GM18519 (cell line): Measurements from ENCODE around the gene SEC14L5.

Source experiments
- ATAC-seq: cut with Tn5 transposase; IDR thresholded peaks from one replicate; pipeline ENCODE4 v1.9.1; 2021; ENCODE audit warnings: mild to moderate bottlenecking, moderate library complexity; ENCODE audit not compliant: unreplicated experiment, low FRiP score

The SEC14L5 gene

DNA sequence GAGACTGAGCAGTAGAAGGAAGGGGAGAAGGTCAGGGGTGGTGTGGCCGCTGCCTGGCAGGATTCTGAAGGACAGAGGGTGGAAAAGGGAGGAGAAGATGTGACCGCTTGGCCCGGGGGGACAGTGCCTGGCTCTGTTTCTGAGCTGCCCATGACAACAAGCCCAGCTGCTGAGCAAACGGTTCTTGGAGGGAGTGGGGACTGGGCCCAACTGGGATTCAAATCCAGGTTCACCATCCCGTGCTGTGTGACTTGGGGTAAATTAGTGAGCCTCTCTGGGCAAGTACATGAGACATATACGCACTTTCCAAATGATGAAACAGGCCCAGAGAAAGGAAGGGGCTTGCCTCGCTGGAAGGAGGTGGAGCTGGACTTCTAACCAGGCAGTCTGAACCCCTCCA lies 23.3 kb downstream of the SEC14L5 start:
- no peak for ATAC-seq

DNA sequence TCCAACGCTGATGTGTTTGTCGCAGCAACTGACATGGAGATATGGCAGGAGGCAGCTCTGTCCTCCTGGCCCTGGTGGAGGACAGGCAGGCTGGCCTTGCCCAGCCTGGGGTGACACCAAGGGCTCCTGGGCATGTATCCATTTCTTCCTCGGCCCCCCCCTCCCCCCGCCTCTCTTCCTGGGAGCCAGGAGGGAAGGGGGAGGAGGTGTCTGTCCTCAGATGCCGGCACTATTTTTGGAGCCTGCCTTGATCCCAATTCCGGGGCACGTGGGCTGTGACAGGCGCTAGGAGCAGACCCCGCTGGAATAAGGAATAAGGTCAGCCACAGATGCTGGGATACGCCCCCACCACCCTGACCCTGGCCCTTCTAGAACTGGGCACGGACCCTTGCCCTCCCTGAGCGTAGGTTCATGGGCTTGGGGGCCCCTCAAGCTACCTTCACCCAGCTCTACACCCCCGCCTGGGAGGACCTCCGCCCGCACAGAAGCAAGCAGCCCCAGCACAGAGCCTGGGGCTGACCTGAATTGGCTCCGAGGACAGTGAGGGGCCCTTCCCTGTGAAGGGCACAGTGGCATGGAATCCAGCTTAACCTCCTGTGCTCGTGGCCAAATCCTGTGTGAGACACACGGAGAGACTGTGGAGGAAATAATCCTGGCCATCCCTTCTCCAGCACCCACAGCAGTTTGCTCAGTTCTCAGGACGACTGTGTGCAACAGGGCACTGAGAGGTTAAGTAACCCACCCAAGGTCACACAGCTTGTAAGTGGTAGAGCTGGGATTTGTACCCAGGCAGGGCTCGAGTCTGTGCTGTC lies 24.1 kb downstream of the SEC14L5 start:
- ATAC-seq = no peak

DNA sequence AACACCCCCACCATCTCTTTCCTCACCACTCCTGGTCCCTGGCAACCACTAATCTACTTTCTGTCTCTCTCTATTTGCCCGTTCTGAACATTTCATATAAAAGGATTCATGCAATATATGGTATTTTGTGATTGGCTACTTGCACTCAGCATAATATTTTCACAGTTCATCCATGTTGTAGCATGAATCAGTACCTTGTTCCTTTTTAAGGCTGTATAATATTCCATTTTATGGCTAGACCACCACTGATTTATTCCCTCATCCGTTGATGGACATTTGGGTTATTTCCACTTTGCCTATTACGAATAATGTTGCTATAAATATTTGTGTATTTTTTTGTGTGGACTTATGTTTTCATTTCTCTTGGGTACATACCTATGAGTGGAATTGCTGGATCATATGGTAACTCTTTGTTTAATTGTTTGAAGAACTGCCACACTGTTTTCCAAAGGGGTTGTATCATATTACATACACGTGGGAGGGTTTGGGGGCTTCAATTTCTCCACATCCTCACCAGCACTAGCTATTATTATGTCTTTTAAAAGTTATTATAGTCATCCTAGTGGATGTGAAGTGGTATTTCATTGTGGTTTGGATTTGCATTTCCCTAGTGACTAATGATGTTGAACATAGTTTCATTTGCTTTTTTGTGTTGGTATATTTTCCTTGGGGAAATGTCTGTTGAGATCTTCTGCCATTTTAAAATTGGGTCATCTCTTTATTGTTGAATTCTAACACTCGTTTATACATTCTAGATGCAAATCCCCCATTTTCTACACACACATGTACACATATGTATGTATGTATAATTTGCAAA lies 26.3 kb downstream of the SEC14L5 start:
- no peak for ATAC-seq

DNA sequence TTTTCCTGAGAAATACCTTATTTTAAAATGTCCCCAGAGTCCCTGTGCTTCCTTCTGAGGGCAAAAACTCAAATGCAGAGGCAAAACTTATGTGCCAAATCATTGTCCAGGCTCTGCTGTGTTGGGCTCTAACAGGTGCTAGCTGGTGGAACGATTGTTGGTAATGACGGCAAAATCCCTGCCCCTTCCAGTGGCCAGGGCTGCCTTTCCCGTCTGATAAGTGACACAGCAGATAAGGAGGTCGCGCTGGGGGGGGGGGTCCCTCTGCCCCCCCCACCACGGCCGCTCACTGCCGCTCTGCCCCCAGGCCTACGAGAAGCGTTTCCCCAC lies 29.1 kb downstream of the SEC14L5 start:
- ATAC-seq = no peak

DNA sequence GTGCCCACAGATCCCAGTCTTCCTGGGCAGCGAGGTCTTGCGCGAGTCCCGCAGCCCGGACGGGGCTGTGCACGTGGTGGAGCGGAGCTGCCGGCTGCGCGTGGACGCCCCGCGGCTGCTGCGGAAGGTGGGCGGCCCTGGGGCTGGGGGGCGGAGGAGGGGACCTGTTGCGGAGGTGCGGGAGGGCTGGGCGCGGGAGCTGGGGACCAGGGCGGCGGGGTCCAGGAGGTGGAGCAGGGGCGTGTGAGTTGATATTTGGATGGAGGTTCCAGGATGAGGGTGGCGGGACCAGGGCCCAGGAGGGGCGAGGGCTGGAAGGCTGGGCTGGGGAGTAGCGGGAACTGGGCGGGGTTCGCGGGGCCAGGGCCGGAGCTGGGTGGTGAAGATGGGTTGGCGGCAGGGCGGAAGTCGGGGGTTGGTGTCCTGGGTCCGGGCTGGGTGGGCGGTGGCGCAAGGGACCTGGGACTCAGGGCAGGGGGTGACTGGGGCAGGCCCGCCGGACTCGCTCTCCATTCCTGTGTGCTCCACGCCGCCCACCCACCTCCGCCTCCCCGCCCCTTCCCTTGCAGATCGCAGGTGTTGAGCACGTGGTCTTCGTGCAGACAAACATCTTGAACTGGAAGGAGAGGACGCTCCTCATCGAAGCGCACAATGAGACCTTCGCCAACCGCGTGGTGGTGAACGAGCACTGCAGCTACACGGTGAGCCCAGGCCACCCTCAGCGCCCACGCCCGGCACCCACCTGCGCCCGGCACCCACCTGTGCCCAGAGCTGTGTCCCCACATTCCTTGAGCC lies 29.6 kb downstream of the SEC14L5 start:
- ATAC-seq = no peak

DNA sequence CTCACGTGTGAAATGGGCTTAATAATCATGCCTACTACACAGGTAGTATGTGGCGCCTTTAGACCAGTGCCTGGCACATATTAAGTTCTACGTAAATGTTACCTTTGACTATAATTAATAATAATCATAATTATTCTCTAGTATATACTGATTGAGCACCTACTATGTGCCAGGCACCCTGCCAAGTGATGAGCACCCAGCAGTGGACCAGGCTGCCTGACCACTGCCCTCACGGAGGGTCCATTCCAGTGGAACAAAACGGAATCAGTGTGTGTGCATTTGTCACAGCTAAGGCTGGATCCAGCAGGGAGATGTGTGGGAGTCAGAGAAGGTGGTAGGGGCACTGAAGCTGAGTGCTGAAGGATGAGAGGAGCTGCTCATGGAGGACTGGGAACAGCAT lies 30.5 kb downstream of the SEC14L5 start:
- no peak for ATAC-seq

DNA sequence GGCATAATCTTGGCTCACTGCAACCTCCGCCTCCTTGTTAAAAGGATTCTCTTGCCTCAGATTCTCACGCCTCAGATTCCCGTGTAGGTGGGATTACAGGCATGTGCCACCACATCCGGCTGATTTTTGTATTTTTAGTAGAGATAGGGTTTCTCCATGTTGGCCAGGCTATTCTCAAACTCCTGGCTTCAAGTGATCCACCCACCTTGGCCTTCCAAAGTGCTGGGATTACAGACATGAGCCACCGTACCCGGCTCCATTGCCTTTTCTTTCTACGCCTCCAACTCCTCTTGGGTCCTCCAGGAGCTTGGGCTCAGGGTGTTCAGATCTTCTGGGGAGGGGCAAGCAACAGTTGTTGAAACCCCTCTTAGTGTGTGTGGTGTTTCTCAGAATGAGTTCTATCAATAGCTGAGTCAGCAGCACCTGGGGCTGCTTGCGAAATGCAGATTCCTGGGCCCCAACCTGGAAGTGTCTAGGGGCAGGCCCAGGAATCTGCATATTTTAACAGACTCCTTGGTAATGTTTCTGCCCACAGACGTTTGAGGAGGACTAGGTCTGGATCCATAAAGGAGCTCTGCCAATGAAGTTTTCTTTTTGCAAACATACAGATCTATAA lies 31.4 kb downstream of the SEC14L5 start:
- ATAC-seq = no peak

DNA sequence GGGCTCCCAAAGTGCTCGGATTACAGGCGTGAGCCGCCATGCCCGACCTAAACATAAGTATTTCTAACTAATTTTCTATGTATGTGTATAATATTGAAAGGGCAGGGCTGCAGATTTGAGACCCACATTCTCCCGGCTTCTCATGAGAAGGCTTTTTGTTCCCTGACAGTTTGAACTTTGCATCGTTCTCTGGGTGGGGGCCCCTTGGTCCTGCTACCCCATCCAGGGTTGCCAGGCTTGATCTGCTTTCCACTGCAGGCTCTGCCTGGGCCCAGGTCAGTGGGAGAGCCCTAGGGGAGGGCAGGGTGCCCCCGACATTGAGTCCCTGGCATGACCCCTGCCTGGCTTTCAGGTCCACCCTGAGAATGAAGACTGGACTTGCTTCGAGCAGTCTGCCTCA lies 32.3 kb downstream of the SEC14L5 start:
- ATAC-seq = no peak

DNA sequence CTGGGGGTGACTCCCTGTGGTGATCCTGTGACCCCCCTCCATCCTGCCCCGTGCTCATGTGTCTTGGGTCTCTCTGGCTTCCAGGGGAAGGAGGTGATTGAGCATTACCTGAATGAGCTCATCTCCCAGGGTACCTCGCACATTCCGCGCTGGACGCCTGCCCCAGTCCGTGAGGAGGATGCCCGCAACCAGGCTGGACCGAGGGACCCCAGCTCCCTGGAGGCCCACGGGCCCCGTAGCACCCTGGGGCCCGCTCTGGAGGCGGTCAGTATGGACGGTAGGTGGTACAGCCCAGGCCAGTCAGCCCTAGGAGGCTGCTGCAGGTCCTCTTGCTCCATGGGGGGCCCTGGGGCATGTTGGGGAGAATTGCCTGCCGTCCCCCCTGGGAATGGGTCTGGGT lies 33.6 kb downstream of the SEC14L5 start:
- ATAC-seq = no peak

DNA sequence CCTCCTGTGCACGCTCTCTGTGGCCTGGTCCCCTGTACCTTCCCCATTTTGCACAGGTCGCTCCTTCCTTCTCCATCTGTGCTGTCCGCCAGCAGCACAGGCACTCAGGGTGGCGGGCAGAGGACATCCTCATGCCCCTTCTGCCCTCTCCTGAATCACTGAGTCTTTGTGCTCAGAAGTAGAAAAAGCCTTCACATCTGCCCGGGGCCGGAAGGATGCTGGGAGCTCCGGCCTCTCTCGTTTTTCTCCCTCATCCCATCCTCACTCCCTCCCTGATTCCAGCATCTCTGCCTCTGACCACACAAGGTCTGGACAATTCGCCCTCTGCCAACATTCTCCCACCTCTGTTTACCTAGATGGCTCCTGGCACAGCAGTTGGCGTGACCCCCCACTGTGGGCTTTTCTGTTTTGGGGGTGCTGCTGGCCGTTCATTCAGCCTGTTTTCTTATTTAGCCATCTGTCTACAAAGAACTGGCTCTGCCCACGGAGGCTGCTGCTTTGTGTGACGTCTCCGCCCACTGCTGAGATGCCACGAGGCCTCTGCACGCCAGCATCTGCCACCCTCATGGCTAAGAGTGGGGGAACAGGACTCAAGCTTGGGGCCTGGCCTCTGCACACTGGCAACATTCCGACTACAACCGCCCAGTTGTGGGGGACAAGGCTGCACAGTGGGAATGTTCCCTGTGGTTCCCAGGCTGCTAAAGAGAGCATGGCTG lies 36.7 kb downstream of the SEC14L5 start:
- ATAC-seq = no peak

DNA sequence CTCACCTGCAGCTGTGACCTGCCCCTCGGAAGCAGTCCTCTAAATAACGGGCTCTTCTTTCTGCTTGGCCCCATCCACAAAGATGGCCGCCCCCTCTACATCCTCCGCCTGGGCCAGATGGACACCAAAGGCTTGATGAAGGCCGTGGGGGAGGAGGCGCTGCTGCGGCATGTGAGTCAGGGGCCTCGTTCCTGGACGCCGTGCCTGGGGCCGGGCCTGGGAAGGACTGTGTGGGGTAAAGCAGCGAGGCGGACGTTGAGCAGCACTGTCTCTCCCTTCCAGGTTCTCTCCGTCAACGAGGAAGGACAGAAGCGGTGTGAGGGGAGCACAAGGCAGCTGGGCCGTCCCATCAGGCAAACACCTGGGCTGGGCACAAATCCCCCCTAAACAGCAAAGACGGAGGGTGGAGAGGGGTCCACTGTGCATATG lies 42.5 kb downstream of the SEC14L5 start:
- ATAC-seq = no peak

DNA sequence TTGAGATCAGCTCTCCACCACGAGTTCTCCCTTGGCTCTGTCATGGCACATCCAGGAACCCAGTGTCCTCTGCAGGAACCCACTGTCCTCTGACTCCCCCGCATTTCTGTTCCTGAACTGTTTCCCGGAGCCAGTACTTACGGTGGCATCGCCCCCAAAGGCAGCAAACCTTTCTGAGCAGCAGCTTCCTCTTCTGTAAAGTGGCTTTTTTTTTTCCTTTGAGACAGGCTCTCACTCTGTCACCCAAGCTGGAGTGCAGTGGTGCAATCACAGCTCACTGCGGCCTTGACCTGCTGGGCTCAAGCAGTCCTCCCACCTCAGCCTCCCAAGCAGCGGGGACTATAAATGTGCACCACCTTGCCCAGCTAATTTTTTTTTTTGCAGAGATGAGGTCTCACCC lies 43.4 kb downstream of the SEC14L5 start:
- ATAC-seq = no peak

DNA sequence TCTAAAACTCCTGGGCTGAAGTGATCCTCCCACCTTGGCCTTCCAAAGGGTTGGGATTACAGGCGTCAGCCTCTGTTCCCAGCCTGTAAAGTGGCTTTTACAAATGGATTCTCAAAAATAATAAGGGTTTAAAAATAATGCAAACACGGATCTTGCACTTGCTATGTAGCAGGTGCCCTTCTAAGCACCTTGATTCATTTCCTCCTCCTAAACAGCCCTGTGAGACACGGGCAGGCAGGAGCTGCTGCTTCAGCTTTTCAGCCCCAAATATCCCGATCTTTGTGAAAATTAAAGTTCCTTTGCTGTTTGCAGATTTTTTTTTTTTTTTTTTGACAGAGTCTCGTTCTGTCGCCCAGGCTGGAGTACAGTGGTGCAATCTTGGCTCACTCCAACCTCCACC lies 43.9 kb downstream of the SEC14L5 start:
- ATAC-seq = no peak

DNA sequence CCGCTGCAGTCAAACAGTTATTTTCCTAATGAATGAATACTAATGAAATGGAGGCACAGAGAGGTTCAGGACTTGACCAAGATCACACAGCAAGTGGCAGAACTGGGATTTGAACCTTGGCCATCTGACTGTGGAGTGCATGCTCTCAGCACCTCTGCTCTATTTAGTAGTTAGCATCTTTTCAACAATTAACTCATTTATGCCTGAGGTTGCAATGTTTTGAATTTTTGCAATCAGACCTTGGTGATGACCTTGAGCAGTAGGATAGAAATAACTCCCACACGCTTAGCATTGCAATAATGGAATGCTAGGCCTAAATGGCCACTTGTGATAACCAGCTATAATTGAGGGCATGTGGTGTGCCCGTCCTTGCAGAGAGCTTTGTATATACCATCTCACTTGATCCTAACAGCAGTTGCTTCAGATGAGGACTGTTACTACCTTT lies 44.6 kb downstream of the SEC14L5 start:
- no peak for ATAC-seq

DNA sequence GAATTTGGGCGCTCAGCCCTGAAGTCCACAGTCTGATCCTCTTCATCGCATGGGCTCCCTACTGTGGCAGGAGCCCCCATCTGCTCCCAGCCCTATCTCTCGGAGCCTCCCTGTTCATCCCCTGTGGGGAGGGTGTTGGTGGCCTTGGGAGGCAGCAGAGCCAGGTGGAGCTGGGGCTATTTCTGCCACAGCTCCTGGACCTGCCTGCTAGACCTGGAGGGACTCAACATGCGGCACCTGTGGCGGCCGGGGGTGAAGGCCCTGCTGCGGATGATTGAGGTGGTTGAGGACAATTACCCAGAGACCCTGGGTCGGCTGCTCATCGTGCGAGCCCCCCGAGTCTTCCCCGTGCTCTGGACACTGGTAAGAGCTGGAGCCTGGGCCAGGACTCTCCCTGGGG lies 45.1 kb downstream of the SEC14L5 start:
- ATAC-seq = no peak

DNA sequence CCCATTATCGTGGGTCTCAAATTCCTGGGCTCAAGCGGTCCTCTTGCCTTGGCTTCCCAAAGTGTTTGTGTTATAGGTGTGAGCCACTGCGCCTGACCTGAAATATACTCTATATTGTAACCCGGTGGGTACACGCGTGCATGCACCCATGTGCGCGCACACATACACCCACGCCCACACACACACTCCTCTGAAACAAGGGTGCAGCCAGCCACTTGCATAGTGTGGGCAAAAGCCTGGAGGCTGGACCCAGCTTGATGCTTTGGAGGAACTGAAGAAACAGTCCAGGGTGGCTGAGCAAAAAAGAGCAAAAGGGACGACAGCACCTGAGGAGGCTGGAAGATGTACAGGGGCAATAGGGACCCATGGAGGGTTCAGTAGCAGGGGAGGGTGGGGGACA lies 45.7 kb downstream of the SEC14L5 start:
- no peak for ATAC-seq

DNA sequence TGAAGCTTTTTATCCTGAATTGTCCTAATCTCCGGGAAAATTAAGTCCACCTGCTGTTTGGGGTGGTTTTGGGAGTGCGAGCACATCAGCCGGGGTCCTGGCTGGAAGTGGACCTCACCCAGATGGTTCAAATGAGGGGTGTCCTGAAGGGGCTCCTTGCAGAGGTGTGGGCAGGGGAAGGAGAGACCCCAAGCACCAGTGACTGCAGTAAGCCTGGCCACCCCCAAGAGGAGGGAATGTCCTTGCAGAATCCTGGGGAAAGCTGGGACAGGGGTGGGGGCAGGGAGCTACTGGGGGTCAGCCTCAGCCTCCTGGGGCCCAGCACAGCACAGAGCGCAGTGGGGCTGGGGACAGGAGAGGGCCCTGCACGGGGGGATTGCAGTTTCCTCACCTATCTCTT lies 46.2 kb downstream of the SEC14L5 start:
- ATAC-seq = no peak

DNA sequence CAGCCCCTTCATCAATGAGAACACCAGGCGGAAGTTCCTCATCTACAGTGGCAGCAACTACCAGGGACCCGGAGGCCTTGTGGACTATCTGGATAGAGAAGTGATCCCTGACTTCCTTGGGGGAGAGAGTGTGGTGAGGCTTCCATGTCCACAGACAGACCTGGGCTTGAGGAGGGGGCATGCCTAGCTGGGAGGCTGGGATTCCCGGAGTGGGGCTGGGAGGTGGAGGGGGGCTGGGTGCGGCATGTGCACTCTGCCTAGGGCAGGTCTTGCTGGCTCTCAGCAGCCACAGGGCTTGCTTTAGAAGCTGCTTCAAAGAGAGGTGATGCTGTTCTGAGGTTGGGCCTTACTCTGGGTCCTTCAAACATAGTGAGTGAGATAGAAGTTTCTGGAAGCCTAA lies 47.8 kb downstream of the SEC14L5 start:
- ATAC-seq = no peak

DNA sequence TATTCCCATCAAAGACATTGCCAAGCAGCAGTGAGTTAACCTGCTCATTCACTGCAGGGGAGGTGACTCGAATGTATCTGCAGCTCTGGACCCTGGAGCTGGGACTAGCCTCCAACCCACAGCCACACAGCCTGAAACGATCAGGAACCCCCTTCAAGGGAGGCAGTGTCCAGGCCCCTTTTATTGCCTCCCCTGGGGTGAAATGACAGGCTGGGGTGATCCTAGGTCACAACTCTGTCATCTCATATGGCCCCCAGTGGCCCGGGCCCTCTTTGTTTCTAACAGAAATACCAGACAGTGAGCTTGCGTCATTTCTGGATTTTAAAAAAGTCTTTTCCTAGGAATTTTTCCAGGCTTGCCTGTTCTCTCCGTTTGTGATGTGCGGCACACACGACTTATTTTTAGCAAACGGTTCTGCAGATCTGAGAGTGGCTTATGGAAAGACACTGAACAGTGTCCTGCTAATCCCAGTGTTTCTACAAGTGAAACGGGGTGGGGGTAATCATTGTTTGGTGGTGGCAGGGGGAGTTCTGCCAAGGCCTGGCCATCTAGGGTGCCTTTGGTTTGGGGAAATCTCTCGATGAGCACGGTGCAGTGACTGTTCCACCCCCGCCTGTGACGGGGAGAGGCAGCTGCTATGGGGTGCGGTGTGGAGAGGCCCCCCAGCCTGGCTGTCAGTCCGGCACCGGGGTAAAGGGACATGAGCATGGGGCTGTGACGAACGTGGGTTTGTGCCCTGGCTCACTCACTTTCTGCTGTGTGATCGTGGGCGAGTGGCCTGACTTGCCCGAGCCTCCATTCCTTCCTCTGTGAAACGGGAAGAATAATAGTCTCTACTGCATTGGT lies 48.4 kb downstream of the SEC14L5 start:
- ATAC-seq = no peak
